Measurements from ENCODE around the gene PRKCZ. TPM values are rescaled to one million over a fixed set of nuclear protein-coding genes. Genes with fewer than 3 reads are reported as not detected.

The PRKCZ gene
- total RNA-seq, 1 donor from 2014 or later, result 7.8 TPM

GRCh38 chr1:2088458-2088857 is 38.2 kb downstream of the PRKCZ start:
- Mint-ChIP-seq H3K4me1 (ENCODE audit: low read depth) (peaks cover 13% of the 10 kb centered on the region), H3K4me3 (ENCODE audit: unreplicated experiment) (peak overlapping the region; percentile 45), H3K27ac (ENCODE audit: unreplicated experiment) (peak overlapping the region; percentile 76), H3K9me3 (ENCODE audit: low read depth) (no peaks in the 10 kb centered on the region), H3K27me3 (ENCODE audit: low read depth) (no peaks in the 10 kb centered on the region), H3K36me3 (ENCODE audit: low read depth) (no peaks in the 10 kb centered on the region)
- no peak for DNase-seq (ENCODE audit: low spot score)
- no peak for TF ChIP-seq CTCF (IDR thresholded peaks at IDR 0.05)

GRCh38 chr1:2089051-2089450 is 38.8 kb downstream of the PRKCZ start:
- no peak for TF ChIP-seq CTCF (IDR thresholded peaks at IDR 0.05)
- Mint-ChIP-seq H3K9me3 (ENCODE audit: low read depth) (no peaks in the 10 kb centered on the region), H3K36me3 (ENCODE audit: low read depth) (no peaks in the 10 kb centered on the region), H3K4me1 (ENCODE audit: low read depth) (peaks cover 13% of the 10 kb centered on the region), H3K27me3 (ENCODE audit: low read depth) (no peaks in the 10 kb centered on the region), H3K4me3 (ENCODE audit: unreplicated experiment) (no peak overlapping the region), H3K27ac (ENCODE audit: unreplicated experiment) (peak overlapping the region; percentile 76)
- DNase-seq (ENCODE audit: low spot score), result no peak

- Mint-ChIP-seq H3K9me3 (ENCODE audit: low read depth) (no peaks in the 10 kb centered on the region), H3K27ac (ENCODE audit: unreplicated experiment) (no peak overlapping the region), H3K4me3 (ENCODE audit: unreplicated experiment) (no peak overlapping the region), H3K4me1 (ENCODE audit: low read depth) (peaks cover 13% of the 10 kb centered on the region), H3K27me3 (ENCODE audit: low read depth) (no peaks in the 10 kb centered on the region), H3K36me3 (ENCODE audit: low read depth) (no peaks in the 10 kb centered on the region)
- no peak for TF ChIP-seq CTCF (IDR thresholded peaks at IDR 0.05)
- DNase-seq (ENCODE audit: low spot score), result no peak
Measured at GRCh38 chr1:2090216-2090890, 40.1 kb downstream of the PRKCZ start.

GRCh38 chr1:2091611-2092604 is 41.7 kb downstream of the PRKCZ start:
- TF ChIP-seq CTCF (IDR thresholded peaks at IDR 0.05), result peak; percentile 75
- H3K27ac Mint-ChIP-seq (ENCODE audit: unreplicated experiment), result no peak overlapping the region
- no peaks in the 10 kb centered on the region for H3K9me3 Mint-ChIP-seq (ENCODE audit: low read depth)
- DNase-seq (ENCODE audit: low spot score), result no peak
- H3K36me3 Mint-ChIP-seq (ENCODE audit: low read depth), result no peaks in the 10 kb centered on the region
- H3K4me1 Mint-ChIP-seq (ENCODE audit: low read depth), result peaks cover 13% of the 10 kb centered on the region
- no peaks in the 10 kb centered on the region for H3K27me3 Mint-ChIP-seq (ENCODE audit: low read depth)
- no peak overlapping the region for H3K4me3 Mint-ChIP-seq (ENCODE audit: unreplicated experiment)

- H3K4me1 Mint-ChIP-seq (ENCODE audit: low read depth), result peaks cover 12% of the 10 kb centered on the region
- no peak for DNase-seq (ENCODE audit: low spot score)
- no peaks in the 10 kb centered on the region for H3K27me3 Mint-ChIP-seq (ENCODE audit: low read depth)
- H3K36me3 Mint-ChIP-seq (ENCODE audit: low read depth), result peaks cover 4% of the 10 kb centered on the region
- no peak overlapping the region for H3K4me3 Mint-ChIP-seq (ENCODE audit: unreplicated experiment)
- no peak overlapping the region for H3K27ac Mint-ChIP-seq (ENCODE audit: unreplicated experiment)
- TF ChIP-seq CTCF (IDR thresholded peaks at IDR 0.05), result no peak
- H3K9me3 Mint-ChIP-seq (ENCODE audit: low read depth), result peaks cover 4% of the 10 kb centered on the region
Measured at GRCh38 chr1:2093055-2093454, 42.8 kb downstream of the PRKCZ start.

Measured in chondrocyte (in vitro differentiated cells).